Activated CD8-positive, alpha-beta memory T cell treated with anti-CD3 and anti-CD28 coated beads, Interleukin-2, amount 50 U/mL, for 4 hours (primary cell): ENCODE data around the gene ALG12.

Experiments used
- DNase-seq: peaks from one replicate; pipeline ENCODE4 v3.0.0-alpha.2; 2020

Gene ALG12

DNA sequence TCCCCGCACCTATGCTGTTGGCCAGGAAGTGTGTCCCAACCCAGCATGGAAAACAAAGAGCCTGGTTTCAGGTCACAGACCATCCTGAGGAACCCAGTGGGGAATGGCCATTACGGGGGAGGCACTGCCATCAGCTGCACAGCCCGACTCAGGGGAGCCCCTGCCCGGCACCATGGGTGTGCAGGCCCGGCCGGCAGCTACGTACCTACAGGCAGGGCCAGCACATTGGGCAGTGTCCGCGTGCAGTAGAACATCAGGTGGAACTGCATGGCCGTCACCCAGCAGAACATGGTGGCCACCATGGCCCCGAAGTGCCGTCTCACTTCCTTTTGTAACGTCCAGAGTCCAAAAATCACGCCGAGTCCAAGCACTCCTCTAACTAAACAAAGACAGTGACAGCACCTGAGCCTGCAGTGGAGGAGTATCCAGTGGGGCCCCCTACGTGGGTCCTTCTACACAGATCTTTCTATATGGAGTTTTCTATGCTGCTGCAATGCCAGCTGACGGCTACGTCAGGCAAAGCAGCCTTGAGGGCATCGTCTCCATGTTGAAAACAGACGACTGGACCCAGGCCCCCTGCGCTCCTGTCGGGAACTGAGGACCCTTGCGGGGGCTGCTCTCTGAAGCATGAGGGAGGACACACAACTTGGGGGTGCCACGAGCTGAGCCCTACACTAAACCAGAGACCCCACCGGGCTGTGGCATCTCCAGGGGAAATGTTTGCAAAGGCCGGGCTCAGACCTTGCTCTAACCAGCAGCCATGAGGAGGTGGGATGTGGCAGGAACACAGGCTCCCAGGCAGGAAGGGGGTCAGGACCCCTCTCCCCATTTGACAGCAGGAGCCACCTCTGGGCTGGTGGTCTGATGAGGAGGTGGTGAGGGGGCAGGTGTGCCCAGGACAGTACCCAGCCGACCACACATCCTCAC is 7.7 kb downstream of the ALG12 start:
- no peak for DNase-seq

DNA sequence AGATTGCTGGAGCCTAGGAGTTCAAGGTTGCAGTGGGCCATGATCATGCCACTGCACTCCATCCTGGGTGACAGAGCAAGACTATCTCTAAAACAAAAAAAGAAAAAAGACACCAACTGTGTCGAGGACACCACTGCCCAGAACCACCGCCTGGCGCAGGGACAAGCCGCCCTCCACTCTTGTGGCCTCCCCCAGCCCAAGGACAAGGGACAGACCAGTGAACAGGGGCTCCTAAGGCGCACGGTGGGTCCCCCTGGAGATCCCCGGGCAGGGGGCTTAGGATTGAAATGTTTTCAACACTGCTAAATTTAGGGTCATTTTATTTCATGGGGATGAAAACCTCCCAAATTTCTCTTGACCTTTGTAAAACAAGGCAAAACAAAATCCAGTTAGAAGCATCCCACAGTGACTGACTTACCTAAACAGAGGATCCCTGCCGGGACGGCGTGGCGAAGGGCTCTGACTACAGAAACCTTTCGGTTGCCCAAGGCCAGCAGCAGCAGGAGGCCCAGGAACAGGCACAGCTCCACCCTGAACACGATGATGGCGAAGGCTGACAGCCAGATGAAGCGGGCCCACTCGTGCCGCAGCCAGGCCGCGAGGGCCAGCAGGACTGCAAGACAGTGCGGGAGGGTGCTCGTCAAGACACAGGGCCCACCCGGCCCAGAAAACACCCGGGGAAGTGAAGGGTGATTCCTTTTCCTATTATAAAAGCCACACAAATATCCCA is 8.6 kb downstream of the ALG12 start:
- no peak for DNase-seq

DNA sequence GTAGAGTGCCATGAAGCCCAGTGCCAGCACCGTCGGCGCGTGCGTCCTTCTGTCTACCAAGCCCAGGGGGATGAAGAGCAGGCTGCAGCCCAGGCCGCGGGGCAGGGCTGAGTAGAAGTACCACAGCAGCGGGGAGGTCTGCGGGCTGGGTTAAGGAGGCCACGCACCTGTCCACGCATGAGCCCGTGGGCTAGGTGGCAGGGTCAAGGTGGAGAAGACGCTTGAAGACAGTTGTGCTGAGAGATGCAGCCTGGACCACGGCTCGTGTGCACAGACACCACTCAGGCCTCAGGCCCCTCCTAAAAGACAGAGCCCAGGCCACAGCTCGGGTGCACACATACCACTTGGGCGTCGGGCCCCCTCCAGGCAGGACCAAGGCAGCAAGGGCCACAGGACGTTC is 10.4 kb downstream of the ALG12 start:
- no peak for DNase-seq

DNA sequence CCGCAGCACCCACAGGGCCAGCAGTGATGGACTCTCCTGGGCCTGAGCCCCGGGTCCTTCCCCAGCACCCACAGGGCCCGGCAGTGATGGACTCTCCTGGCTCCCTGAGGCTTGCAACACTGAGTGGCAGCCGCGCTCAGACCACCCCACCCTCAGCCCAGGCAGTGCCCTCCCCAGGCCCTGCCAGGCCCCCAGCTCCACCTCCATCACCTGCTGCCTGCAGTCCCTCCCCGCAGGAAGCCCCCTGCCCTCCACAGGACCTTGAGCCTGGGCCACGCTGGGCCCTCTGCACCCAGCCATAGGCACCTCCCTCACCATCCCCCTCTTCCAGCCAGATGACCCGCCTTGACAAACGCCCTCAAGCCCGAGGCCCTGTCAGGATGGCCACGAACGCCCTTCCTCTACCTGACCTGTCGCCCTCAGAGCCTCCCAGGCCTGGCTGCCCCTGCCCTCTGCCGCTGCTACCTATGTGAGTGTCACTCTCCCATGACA is 11.4 kb downstream of the ALG12 start:
- DNase-seq = no peak

DNA sequence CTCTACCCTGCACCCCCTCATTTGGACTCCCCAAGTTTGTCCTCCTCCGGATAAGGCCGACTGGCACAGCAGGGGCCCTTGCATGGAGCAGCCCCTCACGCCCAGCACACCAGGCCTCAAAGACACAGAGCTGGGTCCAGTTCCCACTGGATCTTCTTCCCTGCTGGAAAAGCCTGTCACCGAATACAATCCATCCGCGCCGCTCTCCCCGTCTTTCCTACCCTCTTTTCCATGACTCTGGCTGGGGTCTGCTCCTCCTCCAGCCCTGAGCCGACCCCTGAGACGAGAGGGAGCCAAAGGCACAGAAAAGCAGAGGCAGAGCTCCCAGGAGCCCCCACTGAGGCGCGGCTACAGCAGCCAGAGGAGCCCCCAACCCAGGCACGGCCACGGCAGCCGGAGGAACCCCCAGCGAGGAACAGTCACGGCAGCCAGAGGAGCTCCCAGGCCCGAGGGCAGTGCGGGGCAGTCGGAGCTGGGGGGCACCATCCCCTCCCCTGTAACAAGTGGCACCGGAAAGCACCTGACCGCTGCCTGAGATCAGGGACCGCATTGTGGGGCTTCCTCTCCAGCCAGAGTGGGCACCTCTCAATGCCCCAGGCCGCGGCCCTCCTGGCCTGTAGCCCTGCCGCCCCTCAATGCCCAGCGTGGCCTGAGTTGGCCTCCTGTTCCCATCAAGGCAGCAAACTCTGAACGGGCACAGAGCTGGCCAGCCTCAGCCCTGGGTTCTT is 12.0 kb downstream of the ALG12 start:
- DNase-seq = no peak

GRCh38 chr22:49905465-49905864 is 12.8 kb downstream of the ALG12 start:
- no peak for DNase-seq

DNA sequence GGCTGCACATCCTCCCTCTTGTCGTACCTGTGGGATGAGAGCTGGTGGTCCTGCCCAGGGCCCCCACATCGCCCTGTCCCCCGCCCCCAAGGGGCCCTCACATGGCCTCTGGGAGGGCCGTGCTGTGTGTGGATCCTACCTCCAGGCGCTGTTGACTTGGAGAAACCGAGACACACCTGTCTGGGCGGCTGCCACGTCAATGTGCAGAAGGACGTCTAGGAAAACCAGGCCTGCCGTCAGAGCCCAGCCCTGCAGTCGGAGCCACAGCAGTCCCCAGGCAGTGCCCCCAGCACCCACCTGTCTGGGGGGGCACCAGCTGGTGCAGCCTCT is 14.2 kb downstream of the ALG12 start:
- no peak for DNase-seq

GRCh38 chr22:49903322-49904039 is 14.8 kb downstream of the ALG12 start:
- DNase-seq = no peak

DNA sequence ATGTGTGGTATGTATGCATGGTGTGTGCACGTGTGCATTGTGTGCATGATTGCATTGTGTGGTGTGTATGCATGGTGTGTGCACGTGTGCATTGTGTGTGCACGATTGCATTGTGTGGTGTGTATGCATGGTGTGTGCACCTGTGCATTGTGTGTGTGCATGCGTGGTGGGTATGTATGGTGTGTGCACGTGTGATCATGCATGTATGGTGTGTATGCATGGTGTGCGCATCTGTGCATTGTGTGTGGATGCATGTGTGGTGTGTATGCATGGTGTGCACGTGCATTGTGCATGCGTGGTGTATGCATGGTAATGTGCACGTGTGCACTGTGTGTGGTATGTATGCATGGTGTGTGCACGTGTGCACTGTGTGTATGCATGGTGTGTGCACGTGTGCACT is 16.8 kb downstream of the ALG12 start:
- no peak for DNase-seq

- DNase-seq = no peak
Observed at GRCh38 chr22:49900441-49901230, 17.6 kb downstream of the ALG12 start.

GRCh38 chr22:49899530-49899929 is 18.7 kb downstream of the ALG12 start:
- DNase-seq = no peak

DNA sequence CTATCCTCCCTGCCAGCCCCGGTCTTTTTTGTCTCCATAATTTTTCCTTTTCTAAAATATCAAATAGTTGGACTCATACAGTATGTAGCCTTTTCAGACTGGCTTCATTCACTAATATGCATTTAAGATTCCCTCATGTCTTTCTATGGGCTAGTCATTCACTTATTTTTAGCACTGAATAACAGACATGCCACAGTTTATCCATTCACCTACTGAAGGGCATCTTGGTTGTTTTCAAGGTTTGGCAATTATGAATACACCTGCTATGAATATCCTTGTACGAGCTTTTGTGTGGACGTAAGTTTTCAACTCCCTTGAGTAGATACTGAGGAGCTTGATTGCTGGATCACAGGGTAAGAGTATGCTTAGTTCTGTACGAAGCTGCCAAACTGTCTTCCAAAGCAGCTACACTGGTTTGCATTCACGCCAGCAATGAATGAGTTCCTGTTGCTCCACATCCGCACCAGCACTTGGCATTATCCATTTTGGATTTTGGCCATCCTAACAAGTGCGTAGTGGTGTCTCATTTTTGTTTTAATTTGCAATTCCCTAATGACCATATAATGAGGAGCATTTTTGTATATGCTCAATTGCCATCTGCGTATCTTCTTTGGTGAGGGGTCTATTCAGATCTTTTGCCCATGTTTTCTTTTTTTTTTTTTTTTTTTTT is 21.1 kb downstream of the ALG12 start:
- no peak for DNase-seq

DNA sequence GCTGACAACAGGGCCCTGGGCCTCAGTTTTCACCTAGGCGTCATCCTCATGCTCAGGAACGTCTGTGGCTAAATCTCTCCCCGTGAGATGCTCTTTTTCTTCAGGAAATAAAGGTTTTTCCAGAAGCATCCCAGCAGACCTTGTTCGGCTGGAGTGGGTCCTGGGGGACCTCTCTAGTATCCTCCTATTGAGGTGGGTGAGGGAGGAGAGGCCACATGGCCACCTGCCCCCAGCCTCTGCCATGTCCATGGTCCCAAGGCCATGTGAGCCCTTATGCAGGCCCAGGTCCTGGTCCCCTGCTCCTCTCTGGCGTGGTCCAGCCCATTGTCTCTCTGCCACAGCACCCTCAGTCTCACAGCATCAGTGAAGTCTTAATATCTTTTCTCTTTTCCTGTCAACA is 22.0 kb downstream of the ALG12 start:
- no peak for DNase-seq

GRCh38 chr22:49894322-49895054 is 23.8 kb downstream of the ALG12 start:
- no peak for DNase-seq

- no peak for DNase-seq
Observed at GRCh38 chr22:49893025-49893424, 25.2 kb downstream of the ALG12 start.

- DNase-seq = no peak
Observed at GRCh38 chr22:49892226-49892899, 25.9 kb downstream of the ALG12 start.

GRCh38 chr22:49889071-49889470 is 29.2 kb downstream of the ALG12 start:
- DNase-seq = no peak

- DNase-seq = no peak
Observed at GRCh38 chr22:49887702-49888101, 30.5 kb downstream of the ALG12 start.

- DNase-seq = no peak
Observed at GRCh38 chr22:49887064-49887451, 31.2 kb downstream of the ALG12 start.
